Heart left ventricle (tissue), 16 donors: ENCODE results near the gene CELF4. TPM values are rescaled to one million over a fixed set of nuclear protein-coding genes. Genes with fewer than 3 reads are reported as not detected.

Experiments used
- ATAC-seq, 4 donors: fragments of 200-7000 bp; cut with Tn5 transposase; one replicate each; pipeline ENCODE4 v1.9.1; 2020 to 2022; ENCODE audit warnings: moderate library complexity in 4 of 4, mild to moderate bottlenecking in 3 of 4, moderate number of reproducible peaks in 1 of 4
- DNase-seq, 5 donors: peaks; one replicate each; pipeline ENCODE4 v3.0.0-alpha.2; 2020
- H3K27ac ChIP-seq, 12 donors: fragments of 200-600 bp; sonication (generic) in 4 of 12; one replicate each; pipeline versions ENCODE4 v1.5.0 to v1.8.0; 2016 to 2022; ENCODE audit warnings: mild to moderate bottlenecking in 2 of 12
- H3K27me3 ChIP-seq, 9 donors: fragments of 200-600 bp; sonication (generic) in 2 of 9; one replicate each; pipeline versions ENCODE4 v1.5.1 to v1.8.0; 2016 to 2022; ENCODE audit warnings: mild to moderate bottlenecking in 3 of 9
- H3K36me3 ChIP-seq, 9 donors: fragments of 200-600 bp; sonication (generic) in 2 of 9; one replicate each; pipeline versions ENCODE4 v1.5.0 to v1.8.0; 2018 to 2022; ENCODE audit warnings: mild to moderate bottlenecking in 2 of 9
- H3K4me1 ChIP-seq, 12 donors: fragments of 200-600 bp; sonication (generic) in 4 of 12; one replicate each; pipeline versions ENCODE4 v1.5.0 to v1.8.0; 2016 to 2022; ENCODE audit warnings: mild to moderate bottlenecking in 3 of 12
- H3K4me3 ChIP-seq, 12 donors: fragments of 200-600 bp; sonication (generic) in 4 of 12; one replicate each; pipeline versions ENCODE4 v1.5.0 to v1.8.0; 2017 to 2022; ENCODE audit warnings: mild to moderate bottlenecking in 9 of 12, moderate library complexity in 4 of 12
- H3K9me3 ChIP-seq, 12 donors: fragments of 200-600 bp; sonication (generic) in 4 of 12; one replicate each; pipeline versions ENCODE4 v1.5.0 to v1.8.0; 2016 to 2022; ENCODE audit warnings: mild to moderate bottlenecking in 1 of 12
- CTCF ChIP-seq, 12 donors: fragments of 200-600 bp; sonication (generic) in 4 of 12; IDR thresholded peaks; one replicate each; pipeline versions ENCODE4 v1.5.0 to v1.8.0; 2018 to 2022; ENCODE audit warnings: antibody characterized with exemption in 12 of 12, mild to moderate bottlenecking in 5 of 12
- POLR2A ChIP-seq, 2 donors: fragments of 450-650 bp; IDR thresholded peaks; one replicate each; pipeline ENCODE4 v1.6.1; 2017; ENCODE audit warnings: antibody characterized with exemption in 2 of 2, mild to moderate bottlenecking in 2 of 2, moderate library complexity in 2 of 2
- WGBS, 4 donors: extraction: QIAGEN DNeasy Blood & Tissue Kit in 2 of 4; methylation state at CpG; one replicate each; pipeline versions ENCODE4 v1.1.5 to v1.1.7; 2013 to 2018; 5-methylcytosine and 5-hydroxymethylcytosine counted together
- intact Hi-C, 10 donors: fragments of 100-400 bp; cut with DNase I; formaldehyde crosslinking; loops; one replicate each; pipeline versions ENCODE4 v1.11.1 to v1.14.2; 2022
- polyA plus RNA-seq, 2 donors: library from polyadenylated mRNA; stranded (reverse); fragments of 200-250 nt; gene quantifications; one replicate each; pipeline ENCODE4 v1.2.3, GENCODE V29; 2013
- total RNA-seq, 9 donors: library from RNA; depleted of rRNA in 2 of 9; stranded (reverse); fragments of >200 nt in 2 of 9; fragmentation: NEBNext Ultra II Directional in 3 of 9; extraction: Animal tissue kit (Norgen Biotek cat#: 25700) in 3 of 9; gene quantifications; one replicate each; pipeline versions ENCODE4 v1.1.0 to v1.2.4, GENCODE V29; 2016 to 2023
- donor health status: ischemic (EF 13 %, LVEDD 7.1; RV severe dilation, severe dysfunction).
- donor health status: healthy with polysubstance abuse.
- donor health status: DM: no; HTN: yes; CAD: no.
- donor health status: DM: no; HTN: no; CAD: no.
- donor health status: ischemic (EF 25% LVEDD 6.9; RV normal size, moderate dysfunction).
- donor health status: ischemic (EF 25% LVEDD 5.7; RV mildly dilated, moderate dysfunction).
- donor health status: healthy.
- donor health status: DM: yes; HTN: yes; CAD: no.
- donor health status: ischemic (EF 35%, LVEDD 5.7; RV mildly dilated, moderate dysfunction).
- donor health status: nonischemic (EF 11% LVEDD 7.7; RV severe dilation, severe dysfunction).
- donor health status: DM: yes; HTN: yes; CAD: no.
- donor health status: PGD.
- donor health status: ischemic (EF 29% LVEDD 5.4; RV normal size, mild dysfunction).
- donor health status: nonischemic (EF 23%, LVEDD 6.1; RV moderate dilation, normal function).

The CELF4 gene
- total and polyA plus RNA-seq, 11 donors, result 0.11 to 0.67 (median 0.40) TPM; not detected in 3

DNA sequence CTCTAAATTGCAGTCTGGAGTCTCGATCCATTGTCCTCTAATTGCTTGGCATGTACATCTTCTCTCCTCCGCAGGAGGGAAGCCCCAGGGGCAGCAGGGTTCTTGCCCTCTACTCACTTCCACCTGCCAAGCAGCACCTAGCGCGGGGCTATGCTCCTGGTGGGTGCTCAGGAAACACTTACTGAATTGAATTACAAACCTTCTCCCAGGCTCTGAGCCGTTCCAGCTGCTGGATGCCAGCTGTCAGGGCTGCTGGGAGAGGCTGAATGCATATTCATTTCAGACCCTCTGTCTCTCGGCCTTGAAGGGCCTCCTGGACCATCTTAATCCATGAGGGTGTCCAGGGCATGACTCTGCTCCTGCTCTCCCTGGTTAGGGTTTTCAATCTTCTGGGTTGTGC, 94.0 kb downstream of the CELF4 start:
- Histone ChIP-seq H3K9me3 (no peaks in the 10 kb centered on the region), H3K36me3 (no peaks in the 10 kb centered on the region), H3K27me3 (peaks cover 0 to 16% (median 0%) of the 10 kb centered on the region in 9 donors), H3K4me1 (no peaks in the 10 kb centered on the region), H3K27ac (no peak overlapping the region), H3K4me3 (no peak overlapping the region)
- TF ChIP-seq POLR2A (IDR thresholded peaks at IDR 0.05) (no peak), CTCF (IDR thresholded peaks at IDR 0.05) (no peak)
- ATAC-seq (no peak), DNase-seq (no peak)
- intact Hi-C loops, result loop anchor here in 4 of 10 donors (10.0 kb wide), 2 partner anchors 87 to 127 kb away; no protein-coding TSS in a partner anchor
- 65 to 73% (median 68%) methylated on average over 5 to 6 of the region's 6 CpGs for WGBS, 4 donors

- H3K4me3 ChIP-seq, result no peak overlapping the region
- WGBS, 4 donors, result 91 to 100% (median 99%) methylated on average over 1 to 2 of the region's 2 CpGs
- H3K27me3 ChIP-seq, result peaks cover 0 to 23% (median 2%) of the 10 kb centered on the region in 9 donors
- TF ChIP-seq CTCF (IDR thresholded peaks at IDR 0.05), result no peak
- no peak for TF ChIP-seq POLR2A (IDR thresholded peaks at IDR 0.05)
- no peak overlapping the region for H3K27ac ChIP-seq
- no peaks in the 10 kb centered on the region for H3K9me3 ChIP-seq
- H3K36me3 ChIP-seq, result no peaks in the 10 kb centered on the region
- no peaks in the 10 kb centered on the region for H3K4me1 ChIP-seq
- DNase-seq, result no peak
- intact Hi-C loops, result loop anchor here in 4 of 10 donors (10.0 kb wide), 2 partner anchors 86 to 126 kb away; no protein-coding TSS in a partner anchor
- ATAC-seq, result no peak
These were observed 94.6 kb downstream of the CELF4 start for GRCh38 chr18:37470986-37471385.

DNA sequence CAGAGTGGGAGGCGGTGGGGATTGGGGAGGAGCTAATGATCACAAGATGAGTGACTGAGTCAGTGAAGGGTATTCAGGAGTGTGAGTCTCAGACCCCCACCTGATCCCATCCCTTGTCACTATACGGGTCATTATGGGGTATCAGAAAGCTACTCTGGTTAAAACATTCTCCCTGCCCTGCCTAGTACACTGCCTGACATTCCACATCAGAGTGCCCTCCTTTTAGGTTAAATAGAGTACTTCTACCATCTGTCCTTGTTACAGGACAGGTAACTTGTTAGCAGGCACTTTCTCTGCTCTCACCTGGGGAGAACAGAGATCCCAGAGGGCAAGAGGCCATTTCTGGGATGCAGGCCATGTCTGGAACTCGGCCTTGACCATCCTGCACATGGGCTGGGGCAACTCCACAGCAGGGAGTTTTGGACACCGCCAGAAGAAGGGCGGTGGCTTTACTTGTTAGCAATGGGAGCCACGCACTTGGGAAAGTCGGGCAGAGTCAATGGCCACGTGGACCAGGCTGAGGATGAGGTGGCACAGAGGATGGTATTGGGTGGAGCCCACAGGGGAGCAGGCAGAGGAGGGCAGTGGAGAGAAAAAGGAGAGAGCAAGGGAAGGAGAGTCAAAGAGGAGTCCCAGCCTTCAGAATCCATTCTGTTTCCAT, 98.5 kb downstream of the CELF4 start:
- H3K27me3 ChIP-seq, result peaks cover 0 to 22% (median 0%) of the 10 kb centered on the region in 9 donors
- intact Hi-C loops, result no loop called here
- H3K27ac ChIP-seq, result no peak overlapping the region
- no peak overlapping the region for H3K4me3 ChIP-seq
- TF ChIP-seq POLR2A (IDR thresholded peaks at IDR 0.05) (no peak), CTCF (IDR thresholded peaks at IDR 0.05) (no peak)
- WGBS, 4 donors, result 73 to 89% (median 83%) methylated on average over 8 of the region's 8 CpGs
- DNase-seq (no peak), ATAC-seq (no peak)
- H3K4me1 ChIP-seq, result no peaks in the 10 kb centered on the region
- H3K36me3 ChIP-seq, result no peaks in the 10 kb centered on the region
- H3K9me3 ChIP-seq, result no peaks in the 10 kb centered on the region

GRCh38 chr18:37465958-37466357, 99.6 kb downstream of the CELF4 start:
- no peaks in the 10 kb centered on the region for H3K4me1 ChIP-seq
- no peaks in the 10 kb centered on the region for H3K36me3 ChIP-seq
- TF ChIP-seq CTCF (IDR thresholded peaks at IDR 0.05) (no peak), POLR2A (IDR thresholded peaks at IDR 0.05) (no peak)
- H3K27me3 ChIP-seq, result peaks cover 0 to 17% (median 0%) of the 10 kb centered on the region in 9 donors
- intact Hi-C loops, result no loop called here
- WGBS, 4 donors, result 10 to 14% (median 11%) methylated on average over 7 to 8 of the region's 8 CpGs
- ATAC-seq, result peak in 2 of 4 donors; percentile 52 to 57
- H3K27ac ChIP-seq, result no peak overlapping the region
- no peak overlapping the region for H3K4me3 ChIP-seq
- DNase-seq, result no peak
- H3K9me3 ChIP-seq, result no peaks in the 10 kb centered on the region
